WTC11 (cell line): Measurements from ENCODE around the gene OR52H1.

Source experiments
- ATF6 ChIP-seq: sonication (generic); formaldehyde crosslinking; IDR thresholded peaks from 2 replicates; pipeline ENCODE4 v1.8.1; 2023; ENCODE audit warnings: mild to moderate bottlenecking, missing genetic modification reagents
- FOXP1 ChIP-seq: sonication (generic); formaldehyde crosslinking; IDR thresholded peaks from 2 replicates; pipeline ENCODE4 v1.8.0; 2022; ENCODE audit warnings: missing genetic modification reagents, mild to moderate bottlenecking, moderate library complexity, borderline replicate concordance
- TF ChIP-seq, protein P1 (sequence below): fragments of 200-600 bp; IDR thresholded peaks from 2 replicates; pipeline ENCODE4 v1.8.0; 2022; ENCODE audit warnings: antibody characterized with exemption

DNA sequence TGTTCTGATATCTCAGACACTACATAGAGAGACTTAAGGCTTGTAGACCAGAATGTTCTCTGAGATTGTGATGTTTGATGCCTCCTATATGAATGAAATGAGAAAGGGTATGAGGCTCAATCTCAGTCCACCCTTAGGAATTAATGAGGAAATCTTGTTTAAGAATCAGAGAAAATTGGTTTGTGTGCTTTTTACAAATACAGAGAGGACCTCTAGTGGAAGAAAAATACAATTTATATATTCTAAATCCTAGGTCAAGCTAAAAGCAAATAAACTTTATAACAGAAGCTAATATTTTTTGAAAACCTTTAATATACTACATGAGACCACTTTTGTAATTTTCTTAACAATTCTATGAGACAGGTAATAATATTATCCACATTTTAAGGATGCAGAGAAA lies 5.0 kb upstream of the OR52H1 start:
- TF ChIP-seq, protein P1, sequence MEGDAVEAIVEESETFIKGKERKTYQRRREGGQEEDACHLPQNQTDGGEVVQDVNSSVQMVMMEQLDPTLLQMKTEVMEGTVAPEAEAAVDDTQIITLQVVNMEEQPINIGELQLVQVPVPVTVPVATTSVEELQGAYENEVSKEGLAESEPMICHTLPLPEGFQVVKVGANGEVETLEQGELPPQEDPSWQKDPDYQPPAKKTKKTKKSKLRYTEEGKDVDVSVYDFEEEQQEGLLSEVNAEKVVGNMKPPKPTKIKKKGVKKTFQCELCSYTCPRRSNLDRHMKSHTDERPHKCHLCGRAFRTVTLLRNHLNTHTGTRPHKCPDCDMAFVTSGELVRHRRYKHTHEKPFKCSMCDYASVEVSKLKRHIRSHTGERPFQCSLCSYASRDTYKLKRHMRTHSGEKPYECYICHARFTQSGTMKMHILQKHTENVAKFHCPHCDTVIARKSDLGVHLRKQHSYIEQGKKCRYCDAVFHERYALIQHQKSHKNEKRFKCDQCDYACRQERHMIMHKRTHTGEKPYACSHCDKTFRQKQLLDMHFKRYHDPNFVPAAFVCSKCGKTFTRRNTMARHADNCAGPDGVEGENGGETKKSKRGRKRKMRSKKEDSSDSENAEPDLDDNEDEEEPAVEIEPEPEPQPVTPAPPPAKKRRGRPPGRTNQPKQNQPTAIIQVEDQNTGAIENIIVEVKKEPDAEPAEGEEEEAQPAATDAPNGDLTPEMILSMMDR = no peak
- TF ChIP-seq FOXP1 (CRISPR knock-in tag) (no peak), ATF6 (CRISPR knock-in tag) (no peak)
